Astrocyte of the cerebellum (primary cell): ENCODE measurements around the gene MORC2.

ENCODE experiments used
- DNase-seq: peaks from one replicate; pipeline ENCODE4 v3.0.0-alpha.2; 2011; ENCODE audit warnings: low read depth
- H3K4me3 ChIP-seq: 2 replicates; pipeline ENCODE4 v1.5.1; 2011; ENCODE audit warnings: mild to moderate bottlenecking, low read depth, low read length, moderate library complexity
- in situ Hi-C: cut with HindIII; loops from 2 replicates; pipeline ENCODE4 v1.10.0; 2017; ENCODE audit warnings: low sequenced_read_pairs
- TF ChIP-seq, protein P1 (sequence below): IDR thresholded peaks from 2 replicates; pipeline ENCODE4 v1.5.1; 2012; ENCODE audit warnings: low read length, low read depth, moderate library complexity, mild to moderate bottlenecking; ENCODE audit errors: missing control alignments

MORC2 gene

DNA sequence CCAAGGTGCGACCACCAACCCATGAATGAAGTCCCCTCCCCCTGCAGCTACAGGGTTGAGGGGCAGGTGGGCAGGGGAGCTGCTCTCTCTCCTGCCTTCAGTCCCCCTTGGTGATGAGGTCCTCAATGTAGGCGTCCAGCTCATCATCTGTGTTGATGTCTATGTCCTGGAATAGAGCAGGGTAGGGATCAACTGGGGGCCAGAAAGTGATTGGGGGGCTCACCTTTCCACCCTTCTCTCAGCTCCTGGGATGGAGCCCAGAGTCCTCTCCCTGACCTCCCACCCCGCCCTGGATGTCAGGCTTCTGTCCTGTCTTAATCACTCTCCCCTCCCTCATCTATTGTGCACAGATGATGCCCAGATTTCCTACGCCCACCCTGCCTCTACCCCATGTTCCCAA lies 41.9 kb downstream of the MORC2 start:
- no peak for DNase-seq
- no peak overlapping the region for H3K4me3 ChIP-seq
- TF ChIP-seq, protein P1, sequence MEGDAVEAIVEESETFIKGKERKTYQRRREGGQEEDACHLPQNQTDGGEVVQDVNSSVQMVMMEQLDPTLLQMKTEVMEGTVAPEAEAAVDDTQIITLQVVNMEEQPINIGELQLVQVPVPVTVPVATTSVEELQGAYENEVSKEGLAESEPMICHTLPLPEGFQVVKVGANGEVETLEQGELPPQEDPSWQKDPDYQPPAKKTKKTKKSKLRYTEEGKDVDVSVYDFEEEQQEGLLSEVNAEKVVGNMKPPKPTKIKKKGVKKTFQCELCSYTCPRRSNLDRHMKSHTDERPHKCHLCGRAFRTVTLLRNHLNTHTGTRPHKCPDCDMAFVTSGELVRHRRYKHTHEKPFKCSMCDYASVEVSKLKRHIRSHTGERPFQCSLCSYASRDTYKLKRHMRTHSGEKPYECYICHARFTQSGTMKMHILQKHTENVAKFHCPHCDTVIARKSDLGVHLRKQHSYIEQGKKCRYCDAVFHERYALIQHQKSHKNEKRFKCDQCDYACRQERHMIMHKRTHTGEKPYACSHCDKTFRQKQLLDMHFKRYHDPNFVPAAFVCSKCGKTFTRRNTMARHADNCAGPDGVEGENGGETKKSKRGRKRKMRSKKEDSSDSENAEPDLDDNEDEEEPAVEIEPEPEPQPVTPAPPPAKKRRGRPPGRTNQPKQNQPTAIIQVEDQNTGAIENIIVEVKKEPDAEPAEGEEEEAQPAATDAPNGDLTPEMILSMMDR = no peak
- in situ Hi-C loops = no loop called here

DNA sequence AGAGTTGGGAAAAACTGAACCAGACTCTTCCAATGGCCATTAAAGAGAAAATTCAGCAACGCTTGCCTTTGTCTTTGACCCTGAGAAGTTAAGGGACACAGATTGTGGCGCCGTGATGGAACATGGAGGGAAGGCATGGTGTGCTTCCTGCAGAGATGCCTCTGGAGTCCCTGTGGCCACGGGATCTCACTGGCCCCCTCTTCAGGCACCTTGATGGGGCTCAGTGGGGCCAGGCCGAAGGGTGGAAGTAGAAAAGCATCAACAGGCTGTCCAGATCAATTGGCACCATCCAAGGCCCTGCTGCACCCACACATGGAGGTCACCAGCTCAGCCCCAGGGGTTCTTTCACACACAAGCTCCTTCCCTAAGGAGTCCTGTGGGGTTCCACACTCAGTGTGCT lies 42.9 kb downstream of the MORC2 start:
- in situ Hi-C loops = no loop called here
- no peak overlapping the region for H3K4me3 ChIP-seq
- DNase-seq = no peak
- TF ChIP-seq, protein P1 = no peak

DNA sequence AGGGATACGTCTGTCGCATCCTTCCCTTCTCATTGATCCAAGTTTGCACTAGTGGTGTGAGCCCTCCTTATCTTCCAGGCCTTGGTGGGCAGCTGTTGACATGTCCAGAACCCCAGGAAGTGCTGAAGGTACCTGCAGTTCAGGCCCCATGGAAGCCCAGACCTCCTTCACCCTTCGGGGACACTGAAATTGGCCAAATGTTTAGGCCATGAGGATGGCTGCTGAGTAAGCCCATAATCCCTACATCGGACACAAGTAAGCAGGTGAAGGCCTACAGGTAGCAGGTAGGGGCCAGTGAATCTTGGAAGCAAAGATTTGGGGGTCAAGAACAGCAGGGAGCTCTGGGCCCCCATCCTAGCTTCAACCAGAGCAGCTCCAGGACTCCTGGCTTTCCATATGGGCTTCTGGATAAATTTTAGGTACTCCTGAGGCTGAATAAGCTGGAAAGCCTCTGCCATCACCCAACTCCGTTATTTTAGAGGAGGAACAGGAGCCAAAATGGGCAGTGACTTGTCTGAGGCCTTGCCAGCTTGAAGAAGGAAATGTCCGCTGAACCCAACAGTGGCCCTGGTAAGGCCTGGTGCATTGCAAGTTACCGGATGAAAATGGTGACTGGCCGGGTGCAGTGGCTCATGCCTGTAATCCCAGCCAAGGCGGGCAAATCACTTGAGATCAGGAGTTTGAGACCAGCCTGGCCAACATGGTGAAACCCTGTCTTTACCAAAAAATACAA lies 45.2 kb downstream of the MORC2 start:
- no peak overlapping the region for H3K4me3 ChIP-seq
- TF ChIP-seq, protein P1 = no peak
- no peak for DNase-seq
- in situ Hi-C loops = no loop called here

DNA sequence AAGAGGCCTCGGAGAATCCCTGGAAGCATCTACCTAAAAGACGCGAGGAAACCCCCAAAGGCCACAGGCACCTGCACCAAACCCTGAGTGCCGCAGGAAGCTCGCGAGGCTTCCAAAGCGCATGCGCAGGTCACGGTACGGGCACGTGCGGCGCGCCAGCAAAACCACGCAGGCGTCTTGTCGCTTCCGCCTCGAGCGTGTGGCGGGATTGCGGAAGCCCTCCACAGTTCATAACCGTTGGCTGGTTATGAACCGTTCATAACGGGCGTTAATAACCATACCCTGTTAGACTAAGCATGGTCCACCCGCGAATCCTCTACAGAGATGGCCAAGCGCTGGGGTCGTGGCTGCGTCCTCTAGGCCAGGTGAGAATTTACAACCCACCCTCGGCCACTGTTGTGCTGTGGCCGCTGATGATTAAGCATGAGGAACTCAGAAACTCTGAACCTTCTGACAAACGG lies 46.4 kb downstream of the MORC2 start:
- DNase-seq = no peak
- TF ChIP-seq, protein P1 = no peak
- peak overlapping the region; percentile 14 for H3K4me3 ChIP-seq
- in situ Hi-C loops = no loop called here

DNA sequence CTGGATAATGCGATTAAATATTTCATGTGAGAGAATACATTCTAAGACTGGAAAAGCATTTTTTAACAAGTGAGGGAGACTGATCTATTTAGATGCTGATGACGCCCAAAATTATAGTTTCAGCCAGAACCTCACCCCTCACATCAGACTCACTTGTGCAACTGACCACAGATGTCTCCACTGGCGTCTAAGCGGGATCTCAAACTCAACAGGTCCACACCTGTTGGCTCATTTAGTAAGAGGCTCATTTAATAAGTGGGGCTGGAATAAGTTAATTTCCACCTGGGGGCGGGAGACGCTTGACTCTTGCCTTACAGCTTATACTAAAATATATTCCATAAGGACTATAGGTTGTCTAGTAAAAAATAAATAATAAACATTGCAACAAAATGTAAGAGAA lies 47.5 kb downstream of the MORC2 start:
- in situ Hi-C loops = no loop called here
- no peak overlapping the region for H3K4me3 ChIP-seq

DNA sequence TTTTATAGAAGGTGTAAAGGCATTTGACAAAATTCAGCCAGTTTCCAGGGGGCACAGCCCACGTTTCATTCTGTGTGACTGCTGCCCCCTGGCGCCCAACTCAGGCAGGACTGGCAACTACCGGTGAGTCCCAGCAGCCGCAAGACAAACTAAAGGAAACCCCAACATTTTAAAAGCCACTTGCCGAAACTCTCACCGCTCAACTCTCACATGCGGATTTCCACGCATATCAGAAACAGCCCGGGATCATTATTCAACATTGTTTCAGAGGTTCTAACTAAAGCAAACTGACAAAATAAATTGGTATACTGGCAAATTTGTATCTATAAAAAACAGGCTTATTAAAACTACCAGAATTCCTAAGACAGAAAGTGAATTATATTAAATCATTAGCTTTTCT lies 48.2 kb downstream of the MORC2 start:
- TF ChIP-seq, protein P1 = peak; percentile 85
- DNase-seq = peak; percentile 28
- in situ Hi-C loops = no loop called here
- no peak overlapping the region for H3K4me3 ChIP-seq

More for the DNA sequence above, 47.5 kb downstream of the MORC2 start:
- DNase-seq = no peak
- TF ChIP-seq, protein P1 = no peak

DNA sequence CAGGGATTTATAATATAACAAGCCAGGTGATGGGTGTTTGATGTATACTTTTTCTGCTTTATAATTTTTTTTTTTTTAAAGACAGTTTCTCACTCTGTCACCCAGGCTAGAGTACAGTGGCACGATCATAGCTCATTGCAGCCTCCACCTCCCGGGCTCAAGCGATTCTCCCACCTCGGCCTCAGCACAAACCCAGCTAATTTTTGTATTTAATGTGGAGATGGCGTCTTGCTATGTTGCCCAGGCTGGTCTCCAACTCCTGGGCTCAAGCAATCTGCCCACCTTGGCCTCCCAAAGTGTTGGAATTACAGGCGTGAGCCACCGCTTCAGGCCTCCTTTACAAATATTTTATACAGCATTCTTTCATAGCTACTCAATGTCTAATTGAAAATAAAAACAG lies 48.6 kb downstream of the MORC2 start:
- TF ChIP-seq, protein P1 = no peak

More for the DNA sequence above, 48.6 kb downstream of the MORC2 start:
- DNase-seq = no peak
- in situ Hi-C loops = no loop called here
- H3K4me3 ChIP-seq = no peak overlapping the region
